Measurements from ENCODE around the gene TMEM273. TPM values are rescaled to one million over a fixed set of nuclear protein-coding genes. Genes with fewer than 3 reads are reported as not detected.

Gene TMEM273
- total and polyA plus RNA-seq, 2 of the 4 experiments (the other 2 are of a cell fraction), result not detected

DNA sequence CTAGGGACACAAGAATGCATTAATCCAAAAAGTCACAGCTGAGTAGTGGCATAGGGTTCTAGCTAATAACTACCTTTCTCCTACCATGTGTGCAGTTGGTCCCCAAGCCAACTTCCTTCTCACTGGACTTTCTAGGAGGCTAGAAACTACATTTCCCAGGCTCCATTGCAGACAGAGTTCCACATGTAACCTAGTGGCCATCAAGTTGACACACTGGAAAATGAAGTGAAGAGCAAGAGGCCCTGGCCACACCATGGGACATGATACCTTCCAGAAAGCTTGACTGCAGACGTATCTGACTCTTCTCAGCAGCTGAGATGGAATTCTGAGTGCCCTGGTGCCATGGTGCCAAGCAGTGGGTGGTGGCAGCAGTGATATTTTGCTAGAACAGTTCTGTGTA lies 49.8 kb upstream of the TMEM273 start:
- peaks cover 16% of the 10 kb centered on the region for H3K27me3 ChIP-seq (ENCODE audit: control insufficient read depth, insufficient read depth, low read length)
- no peak overlapping the region for H4K8ac ChIP-seq (ENCODE audit: low read depth in 2 of 2, low read length in 2 of 2)
- ChIA-PET POLR2A (ENCODE audit: unreplicated experiment) (no interaction called here), CTCF (no interaction called here)
- H3K4me2 ChIP-seq (ENCODE audit: low read depth, low read length), result no peak overlapping the region
- H3K4me3 ChIP-seq (ENCODE audit: insufficient read depth, low read depth, low read length), result no peak overlapping the region
- BruUV-seq (replicated peaks), result no TSS peak
- no peak overlapping the region for H2BK5ac ChIP-seq (ENCODE audit: low read depth, low read length, poor library complexity, severe bottlenecking)
- intact Hi-C loops (cut with micrococcal nuclease) (no loop called here), dilution Hi-C loops (cut with HindIII; ENCODE audit: low sequenced_read_pairs, unreplicated experiment) (no loop called here), in situ Hi-C loops (cut with MboI; ENCODE audit: low sequenced_read_pairs) (no loop called here)
- no peaks in the 10 kb centered on the region for H3K9me1 ChIP-seq (ENCODE audit: insufficient read depth, low read length)
- H4K91ac ChIP-seq (ENCODE audit: insufficient read depth, low read depth, low read length), result no peak overlapping the region
- no peak overlapping the region for H3K9ac ChIP-seq (ENCODE audit: low read depth, low read length)
- no peak overlapping the region for H3K23ac ChIP-seq (ENCODE audit: low read depth, low read length)
- no peak overlapping the region for H2AFZ ChIP-seq (replicated peaks; ENCODE audit: low read length, poor library complexity)
- H3K9me3 ChIP-seq (ENCODE audit: control insufficient read depth, insufficient read depth, low read length), result no peaks in the 10 kb centered on the region
- H3K36me3 ChIP-seq (ENCODE audit: control insufficient read depth, insufficient read depth, low read length), result no peaks in the 10 kb centered on the region
- H2BK120ac ChIP-seq (ENCODE audit: low read depth, low read length), result no peak overlapping the region
- H2AK5ac ChIP-seq (ENCODE audit: low read depth, low read length), result no peak overlapping the region
- H2AK9ac ChIP-seq (replicated peaks; ENCODE audit: low read depth, low read length, poor library complexity), result no peak overlapping the region
- H3K56ac ChIP-seq (ENCODE audit: extremely low read depth, insufficient read depth, low read length), result no peak overlapping the region
- no peak for DNase-seq
- H3K79me1 ChIP-seq (ENCODE audit: low read depth in 1 of 2, low read length in 2 of 2), result no peaks in the 10 kb centered on the region
- no peak for TF ChIP-seq CTCF (conservative IDR thresholded peaks at IDR 0.05; ENCODE audit: low read depth, low read length)
- no peak overlapping the region for H3K4ac ChIP-seq (ENCODE audit: low read depth, low read length)
- no peak overlapping the region for H3K18ac ChIP-seq (ENCODE audit: low read depth, low read length)
- no peaks in the 10 kb centered on the region for H4K20me1 ChIP-seq (ENCODE audit: insufficient read depth, low read length)
- H2BK20ac ChIP-seq (ENCODE audit: low read depth, low read length), result no peak overlapping the region
- H3K14ac ChIP-seq (replicated peaks; ENCODE audit: low read depth, low read length), result no peak overlapping the region
- H3K27ac ChIP-seq (ENCODE audit: insufficient read depth, low read length), result no peak overlapping the region
- H2BK15ac ChIP-seq (ENCODE audit: low read depth, low read length), result no peak overlapping the region
- H4K5ac ChIP-seq (ENCODE audit: low read depth, low read length), result no peak overlapping the region
- no peaks in the 10 kb centered on the region for H3K4me1 ChIP-seq (ENCODE audit: control insufficient read depth, insufficient read depth, low read length)
- no peak for ATAC-seq (ENCODE audit: low read depth)
- WGBS, 2 experiments (ENCODE audit: extremely low coverage in 2 of 2, insufficient read length in 1 of 2), result no CpG with 5 or more reads among the region's 1 CpG
